Measurements from ENCODE around the gene MYCBPAP. TPM values are rescaled to one million over a fixed set of nuclear protein-coding genes. Genes with fewer than 3 reads are reported as not detected.

MYCBPAP gene
- total RNA-seq, 6 experiments from 2014 or later = 0.51 TPM; not detected in 5

- intact Hi-C loops (cut with DNase I) = no loop called here
- 100% methylated on average over 1 of the region's 2 CpGs for WGBS (ENCODE audit: insufficient coverage, low coverage, low lambda C conversion rate, missing lambda C conversion rate)
- Histone ChIP-seq H3K27me3 (peaks cover 0 to 6% of the 10 kb centered on the region in 2 donors), H3K4me3 (no peak overlapping the region), H3K9me3 (no peaks in the 10 kb centered on the region), H3K4me1 (peaks cover 0 to 7% (median 0%) of the 10 kb centered on the region in 4 donors), H3K36me3 (no peaks in the 10 kb centered on the region), H3K27ac (no peak overlapping the region)
- DNase-seq = no peak
- TF ChIP-seq, protein P1, sequence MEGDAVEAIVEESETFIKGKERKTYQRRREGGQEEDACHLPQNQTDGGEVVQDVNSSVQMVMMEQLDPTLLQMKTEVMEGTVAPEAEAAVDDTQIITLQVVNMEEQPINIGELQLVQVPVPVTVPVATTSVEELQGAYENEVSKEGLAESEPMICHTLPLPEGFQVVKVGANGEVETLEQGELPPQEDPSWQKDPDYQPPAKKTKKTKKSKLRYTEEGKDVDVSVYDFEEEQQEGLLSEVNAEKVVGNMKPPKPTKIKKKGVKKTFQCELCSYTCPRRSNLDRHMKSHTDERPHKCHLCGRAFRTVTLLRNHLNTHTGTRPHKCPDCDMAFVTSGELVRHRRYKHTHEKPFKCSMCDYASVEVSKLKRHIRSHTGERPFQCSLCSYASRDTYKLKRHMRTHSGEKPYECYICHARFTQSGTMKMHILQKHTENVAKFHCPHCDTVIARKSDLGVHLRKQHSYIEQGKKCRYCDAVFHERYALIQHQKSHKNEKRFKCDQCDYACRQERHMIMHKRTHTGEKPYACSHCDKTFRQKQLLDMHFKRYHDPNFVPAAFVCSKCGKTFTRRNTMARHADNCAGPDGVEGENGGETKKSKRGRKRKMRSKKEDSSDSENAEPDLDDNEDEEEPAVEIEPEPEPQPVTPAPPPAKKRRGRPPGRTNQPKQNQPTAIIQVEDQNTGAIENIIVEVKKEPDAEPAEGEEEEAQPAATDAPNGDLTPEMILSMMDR (IDR thresholded peaks at IDR 0.05) = no peak
- no peak for TF ChIP-seq POLR2A (IDR thresholded peaks at IDR 0.05)
- no peak for ATAC-seq
These were observed 26.7 kb downstream of the MYCBPAP start for GRCh38 chr17:50534979-50535326.

GRCh38 chr17:50535407-50535806 is 27.2 kb downstream of the MYCBPAP start:
- TF ChIP-seq, protein P1 (IDR thresholded peaks at IDR 0.05) = no peak
- no peak for TF ChIP-seq POLR2A (IDR thresholded peaks at IDR 0.05)
- Histone ChIP-seq H3K9me3 (no peaks in the 10 kb centered on the region), H3K27ac (no peak overlapping the region), H3K4me3 (no peak overlapping the region), H3K4me1 (peaks cover 0 to 7% (median 0%) of the 10 kb centered on the region in 4 donors), H3K36me3 (no peaks in the 10 kb centered on the region), H3K27me3 (peaks cover 0 to 6% of the 10 kb centered on the region in 2 donors)
- DNase-seq = no peak
- ATAC-seq = no peak
- intact Hi-C loops (cut with DNase I) = no loop called here
- whole genome bisulfite sequencing (ENCODE audit: insufficient coverage, low coverage, low lambda C conversion rate, missing lambda C conversion rate) = 81% methylated on average over 7 of the region's 7 CpGs

DNA sequence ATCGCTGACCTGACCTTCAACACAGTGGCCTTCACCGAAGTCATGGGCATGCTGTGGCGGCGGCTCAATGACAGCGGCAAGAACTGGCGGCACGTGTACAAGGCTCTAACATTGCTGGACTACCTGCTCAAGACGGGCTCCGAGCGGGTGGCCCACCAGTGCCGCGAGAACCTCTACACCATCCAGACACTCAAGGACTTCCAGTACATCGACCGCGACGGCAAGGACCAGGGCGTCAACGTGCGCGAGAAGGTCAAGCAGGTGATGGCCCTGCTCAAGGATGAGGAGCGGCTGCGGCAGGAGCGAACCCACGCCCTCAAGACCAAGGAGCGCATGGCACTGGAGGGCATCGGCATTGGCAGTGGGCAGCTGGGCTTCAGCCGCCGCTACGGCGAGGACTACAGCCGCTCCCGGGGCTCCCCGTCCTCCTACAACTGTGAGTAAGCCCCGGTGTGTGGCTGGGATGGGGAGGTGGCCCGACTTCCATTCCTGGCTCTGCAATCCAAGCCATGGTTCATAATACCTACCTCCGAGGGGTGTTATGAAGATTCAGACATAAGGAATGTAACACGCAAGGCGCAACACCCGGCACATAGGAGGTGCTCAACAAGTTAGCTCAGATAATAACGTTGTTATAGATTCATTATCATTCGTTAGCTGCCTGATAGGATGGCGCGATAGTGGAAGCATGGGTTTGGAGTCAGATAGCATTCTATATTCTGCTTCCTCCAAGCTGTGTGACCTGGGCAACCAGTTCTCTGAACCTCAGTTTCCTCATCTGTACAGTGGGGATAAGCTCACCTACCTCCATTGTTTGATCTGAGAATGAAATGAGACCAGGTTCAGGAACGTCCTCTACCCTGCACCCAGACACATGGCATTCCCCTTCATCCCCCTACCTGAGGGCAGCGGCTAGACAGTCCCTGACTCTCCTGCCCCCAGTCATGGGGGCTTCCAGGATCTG is 28.7 kb downstream of the MYCBPAP start:
- Histone ChIP-seq H3K4me3 (no peak overlapping the region), H3K9me3 (no peaks in the 10 kb centered on the region), H3K27ac (no peak overlapping the region), H3K4me1 (peaks cover 0 to 15% (median 0%) of the 10 kb centered on the region in 4 donors), H3K36me3 (no peaks in the 10 kb centered on the region), H3K27me3 (peaks cover 0 to 6% of the 10 kb centered on the region in 2 donors)
- intact Hi-C loops (cut with DNase I) = no loop called here
- WGBS (ENCODE audit: insufficient coverage, low coverage, low lambda C conversion rate, missing lambda C conversion rate) = 94% methylated on average over 25 of the region's 45 CpGs
- no peak for ATAC-seq
- no peak for TF ChIP-seq POLR2A (IDR thresholded peaks at IDR 0.05)
- TF ChIP-seq, protein P1 (IDR thresholded peaks at IDR 0.05) = no peak
- DNase-seq = no peak

DNA sequence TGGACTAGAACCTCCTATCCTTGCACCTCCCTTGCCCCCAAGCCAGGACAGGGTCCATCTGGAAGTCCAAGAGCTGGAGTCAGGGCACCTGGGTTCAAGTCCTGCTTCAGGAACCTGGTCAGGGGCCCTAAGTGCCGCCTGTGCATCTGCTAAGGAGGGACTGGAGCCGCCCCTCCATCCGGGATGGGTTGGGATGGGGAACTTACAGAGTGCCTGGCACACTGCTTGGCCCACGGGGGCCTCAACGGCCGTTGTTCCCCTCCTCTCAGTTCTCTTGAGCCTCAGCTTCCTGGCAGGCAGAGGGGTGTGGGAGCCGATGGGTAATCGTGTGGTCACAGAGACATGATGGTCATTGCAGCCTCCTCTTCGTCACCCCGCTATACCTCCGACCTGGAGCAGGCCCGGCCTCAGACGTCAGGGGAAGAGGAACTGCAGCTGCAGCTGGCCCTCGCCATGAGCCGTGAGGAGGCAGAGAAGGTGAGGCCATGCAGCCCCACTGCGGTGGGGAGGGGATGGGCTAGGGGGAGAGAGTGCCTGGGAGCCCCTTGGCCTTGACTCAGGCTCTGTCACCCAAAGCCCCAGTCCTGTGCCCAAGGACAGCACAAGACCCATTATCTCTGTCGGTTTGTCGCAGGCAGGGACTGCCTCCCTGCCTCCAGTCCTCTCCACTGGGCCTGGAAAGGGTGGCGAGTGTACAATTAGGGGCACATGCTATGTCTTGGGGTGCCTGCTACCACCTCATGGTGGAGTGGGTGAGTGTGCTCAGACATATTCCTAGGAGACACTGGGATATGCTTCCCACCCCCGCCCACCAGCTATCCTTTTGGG is 29.7 kb downstream of the MYCBPAP start:
- Histone ChIP-seq H3K4me1 (peaks cover 0 to 22% (median 3%) of the 10 kb centered on the region in 4 donors), H3K27me3 (no peaks in the 10 kb centered on the region), H3K9me3 (no peaks in the 10 kb centered on the region), H3K27ac (no peak overlapping the region), H3K4me3 (no peak overlapping the region), H3K36me3 (no peaks in the 10 kb centered on the region)
- TF ChIP-seq, protein P1 (IDR thresholded peaks at IDR 0.05) = no peak
- TF ChIP-seq POLR2A (IDR thresholded peaks at IDR 0.05) = no peak
- DNase-seq (no peak), ATAC-seq (no peak)
- 84% methylated on average over 5 of the region's 20 CpGs for WGBS (ENCODE audit: insufficient coverage, low coverage, low lambda C conversion rate, missing lambda C conversion rate)
- intact Hi-C loops (cut with DNase I) = no loop called here

Measured in right lobe of liver (tissue), 6 donors.